MM.1S (cell line): Measurements from ENCODE around the gene CDCA8.

Experiments
- DNase-seq: peaks from one replicate; pipeline ENCODE4 v3.0.0-alpha.2; 2015
- H2AFZ ChIP-seq: fragments of 300-600 bp; sonication (generic); 2 replicates; pipeline ENCODE4 v1.6.0; 2016; ENCODE audit warnings: antibody characterized with exemption, low read length
- H3F3A ChIP-seq: fragments of 300-600 bp; sonication (generic); 2 replicates; pipeline ENCODE4 v1.6.1; 2016; ENCODE audit warnings: mild to moderate bottlenecking, antibody characterized with exemption, low read length, moderate library complexity, mixed read lengths; ENCODE audit not compliant: insufficient read depth
- H3K27ac ChIP-seq: fragments of 300-600 bp; sonication (generic); 2 replicates; pipeline ENCODE4 v1.5.1; 2016; ENCODE audit warnings: mild to moderate bottlenecking, low read length
- H3K27me3 ChIP-seq: fragments of 300-600 bp; sonication (generic); replicated peaks from 2 replicates; pipeline ENCODE4 v1.6.0; 2016; ENCODE audit warnings: low read length; ENCODE audit not compliant: insufficient read depth
- H3K36me3 ChIP-seq: fragments of 300-600 bp; sonication (generic); replicated peaks from 2 replicates; pipeline ENCODE4 v1.6.1; 2016; ENCODE audit warnings: mild to moderate bottlenecking, low read length, mixed read lengths; ENCODE audit not compliant: insufficient read depth
- H3K4me1 ChIP-seq: fragments of 300-600 bp; sonication (generic); 2 replicates; pipeline ENCODE4 v1.6.1; 2016; ENCODE audit warnings: low read length, mixed read lengths
- H3K4me2 ChIP-seq: fragments of 300-600 bp; sonication (generic); 2 replicates; pipeline ENCODE4 v1.6.0; 2016; ENCODE audit warnings: low read depth, low read length
- H3K4me3 ChIP-seq: fragments of 300-600 bp; sonication (generic); 2 replicates; pipeline ENCODE4 v1.5.1; 2016; ENCODE audit warnings: low read length, mixed read lengths
- H3K79me2 ChIP-seq: fragments of 300-600 bp; sonication (generic); 2 replicates; pipeline ENCODE4 v1.6.1; 2016; ENCODE audit warnings: mixed run types, low read length, mixed read lengths
- H3K9ac ChIP-seq: fragments of 300-600 bp; sonication (generic); 2 replicates; pipeline ENCODE4 v1.6.1; 2016; ENCODE audit warnings: low read length, mixed read lengths
- H3K9me2 ChIP-seq: fragments of 300-600 bp; sonication (generic); replicated peaks from 2 replicates; pipeline ENCODE4 v1.6.1; 2016; ENCODE audit warnings: mild to moderate bottlenecking, low read length, mixed read lengths; ENCODE audit not compliant: insufficient read depth
- H3K9me3 ChIP-seq: fragments of 300-600 bp; sonication (generic); replicated peaks from 2 replicates; pipeline ENCODE4 v1.6.1; 2016; ENCODE audit warnings: mild to moderate bottlenecking, low read length, mixed read lengths; ENCODE audit not compliant: insufficient read depth
- H4K20me1 ChIP-seq: fragments of 300-600 bp; sonication (generic); 2 replicates; pipeline ENCODE4 v1.6.1; 2016; ENCODE audit warnings: mild to moderate bottlenecking, low read length, moderate library complexity, mixed read lengths; ENCODE audit not compliant: insufficient read depth
- EZH2 ChIP-seq: fragments of 300-600 bp; sonication (generic); optimal IDR thresholded peaks from 2 replicates; pipeline ENCODE3; 2017; ENCODE audit warnings: low read depth, mild to moderate bottlenecking, antibody characterized with exemption, low read length, mixed read lengths
- EZH2phosphoT487 ChIP-seq: fragments of 300-600 bp; sonication (generic); IDR thresholded peaks from 2 replicates; pipeline ENCODE4 v1.6.1; 2018; ENCODE audit warnings: antibody characterized with exemption, low read length
- TF ChIP-seq, protein P1 (sequence below): fragments of 300-600 bp; sonication (generic); IDR thresholded peaks from 2 replicates; pipeline ENCODE4 v1.5.1; 2016; ENCODE audit warnings: antibody characterized with exemption, low read length, mixed read lengths

The CDCA8 gene

DNA sequence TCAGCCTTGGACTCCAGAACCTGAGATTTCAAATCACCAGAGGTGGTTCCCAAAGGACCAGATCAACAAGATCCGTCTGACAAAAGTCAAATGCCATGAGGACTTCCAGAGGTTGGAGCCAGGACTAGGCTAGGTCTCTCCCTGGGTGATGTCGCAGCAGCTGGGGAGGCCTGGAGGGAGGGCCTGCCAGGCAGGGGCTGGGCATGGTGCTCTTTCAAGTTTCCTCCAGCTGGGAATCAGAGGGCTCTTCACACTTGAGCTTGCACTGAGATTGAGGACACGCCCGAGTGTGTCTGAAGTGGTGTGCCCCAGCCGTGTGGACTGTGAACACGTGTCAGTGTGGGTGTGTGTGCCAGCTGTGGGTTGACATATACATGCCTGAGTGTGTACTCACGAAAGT lies 36.3 kb upstream of the CDCA8 start:
- H3K4me2 ChIP-seq: no peak overlapping the region
- no peak overlapping the region for H3K27ac ChIP-seq
- no peaks in the 10 kb centered on the region for H3K9me2 ChIP-seq
- H3K9me3 ChIP-seq: no peaks in the 10 kb centered on the region
- no peaks in the 10 kb centered on the region for H3K4me1 ChIP-seq
- no peaks in the 10 kb centered on the region for H3K27me3 ChIP-seq
- no peak overlapping the region for H2AFZ ChIP-seq
- H3K9ac ChIP-seq: no peak overlapping the region
- TF ChIP-seq, protein P1, sequence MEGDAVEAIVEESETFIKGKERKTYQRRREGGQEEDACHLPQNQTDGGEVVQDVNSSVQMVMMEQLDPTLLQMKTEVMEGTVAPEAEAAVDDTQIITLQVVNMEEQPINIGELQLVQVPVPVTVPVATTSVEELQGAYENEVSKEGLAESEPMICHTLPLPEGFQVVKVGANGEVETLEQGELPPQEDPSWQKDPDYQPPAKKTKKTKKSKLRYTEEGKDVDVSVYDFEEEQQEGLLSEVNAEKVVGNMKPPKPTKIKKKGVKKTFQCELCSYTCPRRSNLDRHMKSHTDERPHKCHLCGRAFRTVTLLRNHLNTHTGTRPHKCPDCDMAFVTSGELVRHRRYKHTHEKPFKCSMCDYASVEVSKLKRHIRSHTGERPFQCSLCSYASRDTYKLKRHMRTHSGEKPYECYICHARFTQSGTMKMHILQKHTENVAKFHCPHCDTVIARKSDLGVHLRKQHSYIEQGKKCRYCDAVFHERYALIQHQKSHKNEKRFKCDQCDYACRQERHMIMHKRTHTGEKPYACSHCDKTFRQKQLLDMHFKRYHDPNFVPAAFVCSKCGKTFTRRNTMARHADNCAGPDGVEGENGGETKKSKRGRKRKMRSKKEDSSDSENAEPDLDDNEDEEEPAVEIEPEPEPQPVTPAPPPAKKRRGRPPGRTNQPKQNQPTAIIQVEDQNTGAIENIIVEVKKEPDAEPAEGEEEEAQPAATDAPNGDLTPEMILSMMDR: no peak
- TF ChIP-seq EZH2 (no peak), EZH2phosphoT487 (no peak)
- no peaks in the 10 kb centered on the region for H3K79me2 ChIP-seq
- no peaks in the 10 kb centered on the region for H4K20me1 ChIP-seq
- no peak for DNase-seq
- no peaks in the 10 kb centered on the region for H3F3A ChIP-seq
- H3K4me3 ChIP-seq: no peak overlapping the region
- H3K36me3 ChIP-seq: no peaks in the 10 kb centered on the region

DNA sequence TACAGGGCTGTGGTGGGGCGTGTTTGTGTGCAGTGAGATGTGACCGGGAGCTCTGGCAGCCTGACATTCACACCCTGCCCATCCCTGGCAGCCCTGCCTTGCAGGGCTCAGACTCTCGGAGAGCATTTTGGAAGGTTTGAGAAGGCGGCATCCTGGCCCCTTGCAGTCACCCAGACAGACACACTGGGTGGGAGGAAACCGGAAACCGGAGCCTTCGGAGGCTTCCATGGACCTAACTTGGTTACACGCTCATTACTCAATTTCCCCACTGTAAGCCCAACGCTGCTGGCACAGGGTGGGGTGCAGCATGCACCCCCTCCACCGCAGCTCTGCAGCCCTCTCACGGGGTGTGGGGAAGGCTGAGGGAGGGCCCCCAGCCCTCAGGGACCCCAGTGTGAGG lies 35.4 kb upstream of the CDCA8 start:
- Histone ChIP-seq H2AFZ (no peak overlapping the region), H3K9ac (no peak overlapping the region), H3K9me3 (no peaks in the 10 kb centered on the region), H3K27ac (no peak overlapping the region), H3K79me2 (no peaks in the 10 kb centered on the region), H3K36me3 (no peaks in the 10 kb centered on the region), H3K4me3 (no peak overlapping the region), H3K27me3 (no peaks in the 10 kb centered on the region), H3K9me2 (no peaks in the 10 kb centered on the region), H3K4me2 (no peak overlapping the region), H3F3A (no peaks in the 10 kb centered on the region), H3K4me1 (no peaks in the 10 kb centered on the region), H4K20me1 (no peaks in the 10 kb centered on the region)
- TF ChIP-seq, protein P1: no peak
- no peak for TF ChIP-seq EZH2phosphoT487
- no peak for TF ChIP-seq EZH2
- no peak for DNase-seq

DNA sequence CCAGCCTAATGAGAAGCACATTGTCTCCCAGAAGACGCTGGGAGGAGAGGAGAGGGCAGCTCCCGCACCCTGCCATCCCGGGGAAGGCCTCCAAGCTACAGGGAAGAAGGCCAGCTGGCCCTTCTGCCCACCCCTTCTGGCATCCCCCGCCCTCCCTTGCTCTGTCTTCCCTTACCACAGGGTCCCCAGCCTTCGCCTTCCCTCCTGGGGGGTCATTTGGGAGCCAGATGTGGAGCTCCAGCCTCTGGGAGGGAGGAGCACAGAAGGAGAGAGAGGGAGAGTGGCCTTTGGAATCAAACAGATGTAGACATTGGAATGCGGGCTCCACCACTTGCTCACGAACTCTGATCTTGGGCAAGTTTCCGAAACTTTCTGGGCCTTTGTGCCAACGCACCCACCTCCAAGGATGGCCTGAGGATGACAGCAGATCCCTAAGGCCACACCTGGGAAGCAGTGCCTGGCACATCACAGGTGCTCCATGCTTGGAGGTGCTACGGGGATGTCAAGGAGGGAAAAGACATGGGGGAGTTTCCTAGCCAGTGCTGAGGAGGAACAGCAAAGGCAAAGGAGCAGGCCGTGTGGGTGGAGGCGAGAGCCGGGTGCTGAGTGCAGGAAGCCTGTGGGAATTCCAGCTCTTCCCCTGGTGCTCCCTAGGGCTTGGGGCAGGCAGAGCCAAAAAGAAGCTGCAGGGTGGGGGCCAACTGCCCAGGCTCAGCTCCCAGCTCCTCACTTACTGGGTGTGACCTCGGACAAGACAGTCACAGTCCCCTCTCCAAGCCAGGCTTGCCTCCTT lies 34.5 kb upstream of the CDCA8 start:
- Histone ChIP-seq H3K4me3 (no peak overlapping the region), H3F3A (no peaks in the 10 kb centered on the region), H3K9me3 (no peaks in the 10 kb centered on the region), H3K9ac (no peak overlapping the region), H2AFZ (no peak overlapping the region), H3K27ac (no peak overlapping the region), H3K27me3 (no peaks in the 10 kb centered on the region), H3K36me3 (no peaks in the 10 kb centered on the region), H3K4me2 (no peak overlapping the region), H3K9me2 (no peaks in the 10 kb centered on the region), H4K20me1 (no peaks in the 10 kb centered on the region), H3K79me2 (no peaks in the 10 kb centered on the region), H3K4me1 (no peaks in the 10 kb centered on the region)
- DNase-seq: no peak
- no peak for TF ChIP-seq EZH2phosphoT487
- TF ChIP-seq, protein P1: no peak
